Inflammatory macrophage treated with lipopolysaccharide for 1 hour (primary cell): ENCODE measurements around the gene CCDC27.
A peak's percentile ranks its signal among the peaks of the same experiment; 100 is the strongest.
"Not testable (repeated sequence)": the region's sequence is repeated elsewhere in the genome, so short reads cannot be mapped to it uniquely, and the experiment has no call there.

Experiments used
- DNase-seq, 2 donors: peaks; one replicate each; pipeline ENCODE4 v3.0.0-alpha.2; 2020 to 2022

Gene CCDC27

GRCh38 chr1:3738943-3739342, 13.3 kb upstream of the CCDC27 start:
- no peak for DNase-seq

GRCh38 chr1:3740042-3740441, 12.2 kb upstream of the CCDC27 start:
- no peak for DNase-seq

GRCh38 chr1:3740752-3741151, 11.5 kb upstream of the CCDC27 start:
- no peak for DNase-seq

GRCh38 chr1:3741566-3742438, 10.4 kb upstream of the CCDC27 start:
- DNase-seq: no peak

- no peak for DNase-seq
These were observed 9.6 kb upstream of the CCDC27 start for GRCh38 chr1:3742439-3743298.

- DNase-seq: no peak
These were observed 8.8 kb upstream of the CCDC27 start for GRCh38 chr1:3743421-3743820.

GRCh38 chr1:3743826-3744225, 8.4 kb upstream of the CCDC27 start:
- DNase-seq: no peak

GRCh38 chr1:3744646-3745045, 7.6 kb upstream of the CCDC27 start:
- no peak for DNase-seq

- DNase-seq: no peak
These were observed 7.2 kb upstream of the CCDC27 start for GRCh38 chr1:3745071-3745470.

- DNase-seq: no peak
These were observed 6.5 kb upstream of the CCDC27 start for GRCh38 chr1:3745590-3746381.

- DNase-seq: no peak
These were observed 5.8 kb upstream of the CCDC27 start for GRCh38 chr1:3746389-3746829.

GRCh38 chr1:3746830-3747521, 5.3 kb upstream of the CCDC27 start:
- peak; percentile 37 to 55 for DNase-seq

- DNase-seq: no peak
These were observed 4.8 kb upstream of the CCDC27 start for GRCh38 chr1:3747522-3747848.

GRCh38 chr1:3747903-3748302, 4.3 kb upstream of the CCDC27 start:
- DNase-seq: no peak

- not testable (repeated sequence) for DNase-seq
These were observed 3.8 kb upstream of the CCDC27 start for GRCh38 chr1:3748316-3748900.

- DNase-seq: no peak
These were observed 2.7 kb upstream of the CCDC27 start for GRCh38 chr1:3749512-3749911.

- no peak for DNase-seq
These were observed 1.5 kb upstream of the CCDC27 start for GRCh38 chr1:3750741-3751140.

- DNase-seq: no peak
These were observed 1.6 kb downstream of the CCDC27 start for GRCh38 chr1:3753656-3754454.

- DNase-seq: no peak
These were observed 4.1 kb downstream of the CCDC27 start for GRCh38 chr1:3756394-3756793.

- DNase-seq: no peak
These were observed 6.9 kb downstream of the CCDC27 start for GRCh38 chr1:3759164-3759563.

GRCh38 chr1:3759796-3760195, 7.5 kb downstream of the CCDC27 start:
- no peak for DNase-seq
